OCI-LY3 (cell line): ENCODE measurements around the gene RUNX3.

ENCODE experiments used
- H2AFZ ChIP-seq: fragments of 200-600, 300-600 bp; shearing (Covaris generic); 2 replicates; pipeline ENCODE4 v1.6.0; 2014; ENCODE audit warnings: antibody characterized with exemption, low read depth, low read length
- H3K27ac ChIP-seq: fragments of 200-600, 300-600 bp; sonication (generic); 2 replicates; pipeline ENCODE4 v1.5.1; 2014; ENCODE audit warnings: mild to moderate bottlenecking, low read length, moderate library complexity, mixed read lengths
- H3K27me3 ChIP-seq: fragments of 200-600, 300-600 bp; sonication (generic); 2 replicates; pipeline ENCODE4 v1.6.1; 2014; ENCODE audit warnings: low read depth, low read length, mixed read lengths
- H3K36me3 ChIP-seq: fragments of 200-600, 300-600 bp; sonication (generic); replicated peaks from 2 replicates; pipeline ENCODE3; 2014; ENCODE audit warnings: low read depth, low read length, mixed read lengths
- H3K4me1 ChIP-seq: fragments of 300-600, 200-600 bp; sonication (generic); 2 replicates; pipeline ENCODE4 v1.6.1; 2014; ENCODE audit warnings: low read length, mixed read lengths
- H3K4me2 ChIP-seq: fragments of 200-600, 300-600 bp; sonication (generic); 2 replicates; pipeline ENCODE4 v1.6.1; 2014; ENCODE audit warnings: low read length, mixed read lengths
- H3K4me3 ChIP-seq: fragments of 300-600, 200-600 bp; sonication (generic); 2 replicates; pipeline ENCODE4 v1.5.1; 2014; ENCODE audit warnings: antibody characterized with exemption, mild to moderate bottlenecking, low read length, moderate library complexity
- H3K79me2 ChIP-seq: fragments of 300-600, 200-600 bp; shearing (Covaris generic); 2 replicates; pipeline ENCODE4 v1.6.1; 2014; ENCODE audit warnings: mild to moderate bottlenecking, low read length, mixed read lengths
- H3K9ac ChIP-seq: fragments of 300-600, 200-600 bp; shearing (Covaris generic); 2 replicates; pipeline ENCODE4 v1.6.0; 2014; ENCODE audit warnings: mild to moderate bottlenecking, low read length, moderate library complexity
- H3K9me3 ChIP-seq: fragments of 200-600, 300-600 bp; shearing (Covaris generic); 2 replicates; pipeline ENCODE4 v1.6.1; 2014; ENCODE audit warnings: low read length, mixed read lengths; ENCODE audit not compliant: insufficient read depth
- H4K20me1 ChIP-seq: fragments of 200-600, 300-600 bp; sonication (generic); 2 replicates; pipeline ENCODE4 v1.6.1; 2016; ENCODE audit warnings: low read length, mixed read lengths; ENCODE audit not compliant: insufficient read depth
- EZH2phosphoT487 ChIP-seq: fragments of 200-600 bp; shearing (Covaris generic); IDR thresholded peaks from 2 replicates; pipeline ENCODE4 v1.6.1; 2018; ENCODE audit warnings: antibody characterized with exemption, mixed run types, low read depth
- TF ChIP-seq, protein P1 (sequence below): fragments of 200-600, 300-600 bp; sonication (generic); IDR thresholded peaks from 2 replicates; pipeline ENCODE4 v1.5.1; 2014; ENCODE audit warnings: antibody characterized with exemption, low read length, low read depth

RUNX3 gene

DNA sequence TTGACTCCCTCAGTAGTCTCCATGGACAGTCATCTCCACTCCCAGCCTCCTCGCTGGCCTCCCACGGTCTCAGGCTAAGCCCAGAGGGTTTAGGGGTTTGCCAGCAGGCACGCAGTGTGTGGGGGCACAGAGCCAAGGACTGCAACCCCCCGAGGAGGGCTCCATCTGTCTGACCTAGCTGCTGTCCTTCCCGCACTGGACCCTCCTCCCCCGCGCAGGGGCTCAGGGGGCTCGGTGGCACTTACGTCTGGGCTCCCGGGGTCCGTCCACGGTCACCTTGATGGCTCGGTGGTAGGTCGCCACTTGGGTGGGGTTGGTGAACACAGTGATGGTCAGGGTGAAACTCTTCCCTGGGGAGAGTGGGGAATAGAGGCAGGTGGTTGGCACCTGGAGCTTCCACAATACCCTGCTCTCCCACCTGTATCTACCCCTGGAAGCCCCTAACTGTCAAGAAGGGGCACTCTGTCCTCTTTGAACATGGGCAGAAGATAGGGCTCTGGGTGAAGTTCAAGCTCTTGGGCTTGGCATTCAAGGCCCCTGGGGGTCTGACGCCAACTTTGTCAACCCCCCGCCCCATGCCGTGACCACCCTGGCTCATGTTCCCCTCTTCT lies 11.0 kb downstream of the RUNX3 start:
- TF ChIP-seq, protein P1, sequence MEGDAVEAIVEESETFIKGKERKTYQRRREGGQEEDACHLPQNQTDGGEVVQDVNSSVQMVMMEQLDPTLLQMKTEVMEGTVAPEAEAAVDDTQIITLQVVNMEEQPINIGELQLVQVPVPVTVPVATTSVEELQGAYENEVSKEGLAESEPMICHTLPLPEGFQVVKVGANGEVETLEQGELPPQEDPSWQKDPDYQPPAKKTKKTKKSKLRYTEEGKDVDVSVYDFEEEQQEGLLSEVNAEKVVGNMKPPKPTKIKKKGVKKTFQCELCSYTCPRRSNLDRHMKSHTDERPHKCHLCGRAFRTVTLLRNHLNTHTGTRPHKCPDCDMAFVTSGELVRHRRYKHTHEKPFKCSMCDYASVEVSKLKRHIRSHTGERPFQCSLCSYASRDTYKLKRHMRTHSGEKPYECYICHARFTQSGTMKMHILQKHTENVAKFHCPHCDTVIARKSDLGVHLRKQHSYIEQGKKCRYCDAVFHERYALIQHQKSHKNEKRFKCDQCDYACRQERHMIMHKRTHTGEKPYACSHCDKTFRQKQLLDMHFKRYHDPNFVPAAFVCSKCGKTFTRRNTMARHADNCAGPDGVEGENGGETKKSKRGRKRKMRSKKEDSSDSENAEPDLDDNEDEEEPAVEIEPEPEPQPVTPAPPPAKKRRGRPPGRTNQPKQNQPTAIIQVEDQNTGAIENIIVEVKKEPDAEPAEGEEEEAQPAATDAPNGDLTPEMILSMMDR, result no peak
- no peak for TF ChIP-seq EZH2phosphoT487
- Histone ChIP-seq H2AFZ (no peak overlapping the region), H3K79me2 (peaks cover 55% of the 10 kb centered on the region), H3K27me3 (no peaks in the 10 kb centered on the region), H3K9me3 (no peaks in the 10 kb centered on the region), H3K4me1 (peaks cover 45% of the 10 kb centered on the region), H3K4me3 (no peak overlapping the region), H3K36me3 (peaks cover 37% of the 10 kb centered on the region), H3K27ac (no peak overlapping the region), H3K4me2 (no peak overlapping the region), H4K20me1 (peaks cover 51% of the 10 kb centered on the region), H3K9ac (no peak overlapping the region)

DNA sequence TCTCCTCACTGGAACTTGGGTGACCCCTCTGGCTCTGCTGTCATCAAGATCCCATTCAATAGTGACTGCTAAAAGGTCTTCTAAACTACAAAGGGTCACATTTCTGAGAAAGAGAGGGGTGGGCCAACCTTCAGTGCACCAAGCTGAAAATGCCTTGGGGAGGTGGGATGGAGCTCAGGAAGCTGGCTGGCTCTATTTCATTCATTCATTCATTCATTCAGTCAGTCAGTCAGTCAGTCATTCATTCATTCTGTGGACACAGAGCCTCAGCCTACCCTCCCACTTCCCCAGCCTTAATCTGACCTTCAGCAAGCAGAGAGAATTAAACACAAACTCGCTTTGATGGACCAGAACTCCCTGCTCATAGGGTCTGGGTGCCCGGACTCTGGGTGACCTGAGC lies 11.7 kb downstream of the RUNX3 start:
- no peak overlapping the region for H3K4me3 ChIP-seq
- H4K20me1 ChIP-seq, result peaks cover 52% of the 10 kb centered on the region
- peaks cover 38% of the 10 kb centered on the region for H3K4me1 ChIP-seq
- H3K27ac ChIP-seq, result no peak overlapping the region
- H3K79me2 ChIP-seq, result peaks cover 48% of the 10 kb centered on the region
- TF ChIP-seq, protein P1, result no peak
- TF ChIP-seq EZH2phosphoT487, result no peak
- no peaks in the 10 kb centered on the region for H3K27me3 ChIP-seq
- H3K9ac ChIP-seq, result no peak overlapping the region
- H3K9me3 ChIP-seq, result no peaks in the 10 kb centered on the region
- H2AFZ ChIP-seq, result no peak overlapping the region
- no peak overlapping the region for H3K4me2 ChIP-seq
- H3K36me3 ChIP-seq, result peaks cover 39% of the 10 kb centered on the region

DNA sequence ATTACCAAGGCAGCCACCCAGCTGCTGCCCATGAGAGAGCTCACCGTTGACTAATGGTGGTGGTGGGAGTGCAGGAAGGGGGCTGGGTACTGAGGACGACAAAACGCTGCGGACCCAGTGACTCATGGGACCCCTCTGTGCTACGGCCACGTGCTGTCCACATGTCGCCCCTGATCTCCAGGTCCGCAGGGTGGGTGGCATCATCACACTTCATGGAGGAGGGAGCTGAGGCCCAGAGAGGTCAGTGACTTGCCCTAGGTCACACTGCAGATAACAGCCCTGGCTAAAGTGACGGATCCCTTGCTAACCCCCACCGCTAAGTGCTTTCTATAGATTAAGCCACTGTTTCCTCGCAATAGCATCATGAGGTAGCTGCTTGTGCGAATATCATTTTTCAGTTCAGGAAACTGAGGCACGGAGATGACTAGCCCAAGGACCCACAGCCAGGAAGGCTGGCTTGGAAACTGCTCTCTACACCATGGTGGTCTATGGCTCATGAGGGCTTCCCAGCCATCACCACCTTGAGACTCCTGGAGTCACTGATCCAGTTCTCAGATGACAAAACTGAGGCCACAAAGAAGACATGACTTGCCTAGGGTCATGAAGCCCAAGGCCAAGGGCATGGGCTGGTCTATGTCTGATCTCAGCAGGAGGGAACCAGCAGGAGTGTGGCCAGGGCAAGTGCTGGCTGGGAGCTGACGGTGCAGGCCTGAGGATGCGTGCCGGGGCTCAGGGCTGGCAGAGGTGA lies 12.6 kb downstream of the RUNX3 start:
- Histone ChIP-seq H3K9ac (no peak overlapping the region), H3K27ac (no peak overlapping the region), H4K20me1 (peaks cover 54% of the 10 kb centered on the region), H3K4me2 (no peak overlapping the region), H3K4me1 (peaks cover 29% of the 10 kb centered on the region), H3K27me3 (no peaks in the 10 kb centered on the region), H3K4me3 (no peak overlapping the region), H2AFZ (no peak overlapping the region), H3K79me2 (peaks cover 41% of the 10 kb centered on the region), H3K9me3 (no peaks in the 10 kb centered on the region), H3K36me3 (peaks cover 41% of the 10 kb centered on the region)
- no peak for TF ChIP-seq EZH2phosphoT487
- TF ChIP-seq, protein P1, result no peak

DNA sequence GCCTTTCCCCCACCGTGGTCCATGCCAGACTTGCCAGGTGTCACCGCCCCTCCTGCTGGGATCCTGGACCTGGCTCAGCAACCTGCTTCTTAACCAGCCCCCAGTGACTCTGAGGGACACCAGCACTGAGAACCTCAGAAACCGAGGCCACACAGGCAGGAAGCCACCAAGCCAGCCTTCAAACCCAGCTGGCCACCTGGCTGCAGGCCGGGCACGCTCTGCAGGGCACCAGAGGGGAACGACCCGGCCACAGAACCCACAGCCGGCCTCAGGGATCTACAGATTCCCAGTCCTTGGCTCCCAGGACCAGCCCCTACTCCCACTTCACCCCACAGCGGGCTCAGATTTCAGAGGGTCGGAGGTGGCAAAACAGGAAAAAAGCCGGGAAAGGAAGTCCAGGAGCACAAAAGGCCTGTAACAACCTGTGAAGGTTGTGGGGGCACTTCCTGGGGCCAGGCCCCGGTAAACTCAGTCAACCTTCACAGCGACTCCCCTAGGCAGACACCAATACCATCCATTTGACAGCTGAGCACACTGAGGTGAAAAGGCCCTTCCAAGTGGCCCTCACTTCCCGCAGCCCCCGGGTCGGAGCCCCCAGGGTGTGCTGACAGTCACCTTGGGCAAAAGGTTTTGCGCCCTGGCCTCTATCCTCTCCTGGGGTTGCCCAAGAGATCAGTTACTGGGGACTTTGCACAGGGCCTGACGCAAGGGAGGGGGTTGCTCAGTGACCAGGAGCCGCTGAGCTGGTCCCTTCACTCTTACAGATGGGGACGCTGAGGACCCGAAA lies 14.1 kb downstream of the RUNX3 start:
- no peak overlapping the region for H3K4me3 ChIP-seq
- H3K27ac ChIP-seq, result no peak overlapping the region

More for the DNA sequence above, 14.1 kb downstream of the RUNX3 start:
- H3K79me2 ChIP-seq, result peaks cover 26% of the 10 kb centered on the region
- peaks cover 47% of the 10 kb centered on the region for H4K20me1 ChIP-seq
- TF ChIP-seq, protein P1, result no peak
- no peak for TF ChIP-seq EZH2phosphoT487
- peaks cover 14% of the 10 kb centered on the region for H3K4me1 ChIP-seq
- no peak overlapping the region for H2AFZ ChIP-seq
- H3K9ac ChIP-seq, result no peak overlapping the region
- no peaks in the 10 kb centered on the region for H3K27me3 ChIP-seq
- no peak overlapping the region for H3K4me2 ChIP-seq
- H3K36me3 ChIP-seq, result peaks cover 39% of the 10 kb centered on the region
- no peaks in the 10 kb centered on the region for H3K9me3 ChIP-seq
